KMS-11 (cell line): Measurements from ENCODE around the gene MTPN.

Source experiments
- H2AFZ ChIP-seq: fragments of 200-600 bp; sonication (generic); 2 replicates; pipeline ENCODE4 v1.6.1; 2016; ENCODE audit warnings: antibody characterized with exemption, mixed run types, low read depth
- H3K27ac ChIP-seq: fragments of 200-600 bp; sonication (generic); 2 replicates; pipeline ENCODE4 v1.6.1; 2016; ENCODE audit warnings: mild to moderate bottlenecking, mixed run types
- H3K27me3 ChIP-seq: fragments of 200-600 bp; sonication (generic); 2 replicates; pipeline ENCODE4 v1.6.1; 2017; ENCODE audit warnings: mild to moderate bottlenecking, low read depth, mixed run types, moderate library complexity; ENCODE audit not compliant: insufficient read depth
- H3K36me3 ChIP-seq: fragments of 200-600 bp; sonication (generic); 2 replicates; pipeline ENCODE4 v1.6.1; 2017; ENCODE audit warnings: mild to moderate bottlenecking, mixed run types; ENCODE audit not compliant: insufficient read depth
- H3K4me1 ChIP-seq: fragments of 200-600 bp; sonication (generic); 2 replicates; pipeline ENCODE4 v1.6.1; 2016; ENCODE audit warnings: mild to moderate bottlenecking, low read depth, mixed run types; ENCODE audit not compliant: poor library complexity, severe bottlenecking
- H3K4me2 ChIP-seq: fragments of 200-600 bp; sonication (generic); 2 replicates; pipeline ENCODE4 v1.7.0; 2016; ENCODE audit warnings: mild to moderate bottlenecking, mixed run types
- H3K4me3 ChIP-seq: fragments of 200-600 bp; sonication (generic); IDR thresholded peaks from 2 replicates; pipeline ENCODE4 v1.6.1; 2017; ENCODE audit warnings: low read depth, low read length, mixed read lengths; ENCODE audit not compliant: insufficient read depth
- H3K79me2 ChIP-seq: fragments of 200-600 bp; sonication (generic); 2 replicates; pipeline ENCODE4 v1.6.1; 2016; ENCODE audit warnings: low read depth, mixed run types; ENCODE audit not compliant: insufficient read depth
- H3K9ac ChIP-seq: fragments of 200-600 bp; sonication (generic); 2 replicates; pipeline ENCODE4 v1.6.1; 2016; ENCODE audit warnings: mild to moderate bottlenecking, mixed run types
- H4K20me1 ChIP-seq: fragments of 200-600 bp; sonication (generic); 2 replicates; pipeline ENCODE4 v1.6.1; 2016; ENCODE audit warnings: mild to moderate bottlenecking, mixed run types; ENCODE audit not compliant: insufficient read depth
- CTCF ChIP-seq: fragments of 200-600 bp; sonication (generic); conservative IDR thresholded peaks from 2 replicates; pipeline ENCODE4 v1.6.1; 2017; ENCODE audit warnings: low read depth, mild to moderate bottlenecking, antibody characterized with exemption, low read length, moderate library complexity, mixed read lengths

MTPN gene

GRCh38 chr7:135958173-135958572 lies 19.0 kb downstream of the MTPN start:
- H4K20me1 ChIP-seq = peaks cover 32% of the 10 kb centered on the region; the same call in 1 of the 2 replicates
- no peak overlapping the region for H2AFZ ChIP-seq
- H3K27me3 ChIP-seq = no peaks in the 10 kb centered on the region
- no peaks in the 10 kb centered on the region for H3K36me3 ChIP-seq
- H3K9ac ChIP-seq = no peak overlapping the region
- no peak overlapping the region for H3K4me3 ChIP-seq
- peaks cover 87% of the 10 kb centered on the region for H3K79me2 ChIP-seq
- no peak overlapping the region for H3K27ac ChIP-seq
- H3K4me1 ChIP-seq = peaks cover 10% of the 10 kb centered on the region
- no peak for TF ChIP-seq CTCF
- no peak overlapping the region for H3K4me2 ChIP-seq

- H3K27me3 ChIP-seq = no peaks in the 10 kb centered on the region
Measured at GRCh38 chr7:135957627-135958026, 19.5 kb downstream of the MTPN start.

GRCh38 chr7:135956393-135956792 lies 20.8 kb downstream of the MTPN start:
- Histone ChIP-seq H3K36me3 (no peaks in the 10 kb centered on the region), H3K4me2 (no peak overlapping the region), H3K4me3 (no peak overlapping the region), H3K27me3 (no peaks in the 10 kb centered on the region), H3K9ac (no peak overlapping the region), H3K79me2 (peaks cover 78% of the 10 kb centered on the region), H3K4me1 (peaks cover 10% of the 10 kb centered on the region), H2AFZ (no peak overlapping the region), H4K20me1 (peaks cover 20% of the 10 kb centered on the region; the same call in 1 of the 2 replicates), H3K27ac (no peak overlapping the region)
- TF ChIP-seq CTCF = no peak

More at GRCh38 chr7:135957627-135958026, 19.5 kb downstream of the MTPN start:
- peaks cover 87% of the 10 kb centered on the region for H3K79me2 ChIP-seq
- no peak overlapping the region for H2AFZ ChIP-seq
- H3K4me3 ChIP-seq = no peak overlapping the region
- H3K36me3 ChIP-seq = no peaks in the 10 kb centered on the region
- H3K9ac ChIP-seq = no peak overlapping the region
- peaks cover 10% of the 10 kb centered on the region for H3K4me1 ChIP-seq
- no peak overlapping the region for H3K27ac ChIP-seq
- peaks cover 29% of the 10 kb centered on the region; the same call in 1 of the 2 replicates for H4K20me1 ChIP-seq
- no peak for TF ChIP-seq CTCF
- H3K4me2 ChIP-seq = no peak overlapping the region

- H3K4me1 ChIP-seq = no peaks in the 10 kb centered on the region
- H3K27me3 ChIP-seq = no peaks in the 10 kb centered on the region
- H3K4me3 ChIP-seq = no peak overlapping the region
- H2AFZ ChIP-seq = no peak overlapping the region
- no peak overlapping the region for H3K9ac ChIP-seq
- no peak overlapping the region for H3K27ac ChIP-seq
- peaks cover 44% of the 10 kb centered on the region; the same call in 1 of the 2 replicates for H3K79me2 ChIP-seq
- H3K36me3 ChIP-seq = no peaks in the 10 kb centered on the region
- TF ChIP-seq CTCF = no peak
- no peak overlapping the region for H3K4me2 ChIP-seq
- H4K20me1 ChIP-seq = no peaks in the 10 kb centered on the region
Measured at GRCh38 chr7:135950972-135951371, 26.2 kb downstream of the MTPN start.
